ENCODE measurements around the gene DPH3.

Gene DPH3

DNA sequence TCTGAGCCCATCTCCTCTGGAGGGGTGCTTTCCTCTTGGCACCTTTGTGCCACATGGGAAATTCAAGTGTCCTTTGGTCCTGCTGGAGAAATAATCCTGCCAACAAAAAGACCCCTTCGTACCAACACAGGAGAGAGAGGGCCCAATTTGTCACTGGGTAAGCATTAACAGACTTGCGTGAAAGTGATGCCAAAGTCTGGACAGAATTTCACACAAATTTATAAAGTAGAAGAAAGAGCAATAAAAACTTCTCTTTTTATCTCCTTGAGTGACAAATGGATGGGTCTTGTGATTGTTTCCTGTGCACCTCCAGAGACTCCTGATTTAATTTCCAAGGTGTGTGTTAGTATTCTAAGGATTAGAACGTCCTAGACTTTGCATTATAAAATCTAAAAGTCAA is 14.9 kb downstream of the DPH3 start:
- no peaks in the 10 kb centered on the region for H3K9me3 ChIP-seq (ENCODE audit: control insufficient read depth, low read length)
- no peaks in the 10 kb centered on the region for H3K4me1 ChIP-seq (ENCODE audit: control insufficient read depth, insufficient read depth, low read length, poor library complexity, severe bottlenecking)
- no peak overlapping the region for H3K27ac ChIP-seq (ENCODE audit: insufficient read depth, low read length, poor library complexity, severe bottlenecking)
- no peaks in the 10 kb centered on the region for H3K27me3 ChIP-seq (replicated peaks; ENCODE audit: control insufficient read depth, insufficient read depth, low read length, poor library complexity, severe bottlenecking)
- no peak for DNase-seq
- no peaks in the 10 kb centered on the region for H3K36me3 ChIP-seq (ENCODE audit: control insufficient read depth, insufficient read depth, low read length)
- no peak overlapping the region for H3K4me3 ChIP-seq (ENCODE audit: insufficient read depth, low read depth, low read length, poor library complexity, severe bottlenecking)

DNA sequence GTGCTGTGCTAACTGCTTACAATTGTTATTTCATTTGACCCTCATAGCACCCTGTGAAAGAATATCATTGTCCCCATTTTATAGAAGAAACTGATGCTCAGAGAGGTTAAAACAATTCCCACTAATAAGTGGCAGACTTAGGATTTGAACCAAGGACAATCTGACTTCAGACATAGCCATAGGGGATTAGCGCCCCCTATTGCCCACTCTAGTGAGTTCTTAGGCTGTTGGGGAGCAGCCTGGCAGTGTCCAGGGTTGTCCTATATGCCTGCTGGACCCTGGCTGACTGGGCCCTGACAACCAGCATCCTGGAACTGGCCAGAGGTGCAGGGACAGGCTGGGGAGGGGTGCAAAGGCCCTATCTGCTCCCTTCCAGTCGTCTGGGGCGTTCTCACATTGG is 15.4 kb downstream of the DPH3 start:
- Histone ChIP-seq H3K27me3 (replicated peaks; ENCODE audit: control insufficient read depth, insufficient read depth, low read length, poor library complexity, severe bottlenecking) (no peaks in the 10 kb centered on the region), H3K36me3 (ENCODE audit: control insufficient read depth, insufficient read depth, low read length) (no peaks in the 10 kb centered on the region), H3K9me3 (ENCODE audit: control insufficient read depth, low read length) (no peaks in the 10 kb centered on the region), H3K4me3 (ENCODE audit: insufficient read depth, low read depth, low read length, poor library complexity, severe bottlenecking) (no peak overlapping the region), H3K4me1 (ENCODE audit: control insufficient read depth, insufficient read depth, low read length, poor library complexity, severe bottlenecking) (no peaks in the 10 kb centered on the region), H3K27ac (ENCODE audit: insufficient read depth, low read length, poor library complexity, severe bottlenecking) (no peak overlapping the region)
- DNase-seq, result no peak

DNA sequence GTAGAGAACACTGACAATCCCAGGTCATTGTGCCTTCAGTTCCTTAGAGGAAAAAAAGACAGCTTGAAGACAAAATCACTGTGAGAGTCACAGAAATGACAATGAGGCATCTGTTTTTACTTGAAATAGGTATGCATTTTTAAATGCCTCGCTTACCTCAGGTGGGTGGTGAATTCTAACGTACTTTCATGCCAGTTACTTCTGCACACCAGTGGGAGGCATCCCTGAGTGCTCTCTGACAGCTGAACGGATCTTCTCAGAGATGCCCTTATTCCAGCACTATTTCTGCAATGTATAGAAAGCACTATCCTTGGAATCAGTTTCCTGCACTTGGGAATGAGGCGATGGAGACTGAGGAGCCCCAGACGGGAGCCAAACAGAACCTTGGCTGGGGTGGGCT is 16.2 kb downstream of the DPH3 start:
- Histone ChIP-seq H3K4me1 (ENCODE audit: control insufficient read depth, insufficient read depth, low read length, poor library complexity, severe bottlenecking) (no peaks in the 10 kb centered on the region), H3K36me3 (ENCODE audit: control insufficient read depth, insufficient read depth, low read length) (no peaks in the 10 kb centered on the region), H3K27me3 (replicated peaks; ENCODE audit: control insufficient read depth, insufficient read depth, low read length, poor library complexity, severe bottlenecking) (no peaks in the 10 kb centered on the region), H3K27ac (ENCODE audit: insufficient read depth, low read length, poor library complexity, severe bottlenecking) (no peak overlapping the region), H3K9me3 (ENCODE audit: control insufficient read depth, low read length) (no peaks in the 10 kb centered on the region), H3K4me3 (ENCODE audit: insufficient read depth, low read depth, low read length, poor library complexity, severe bottlenecking) (no peak overlapping the region)
- DNase-seq, result no peak

DNA sequence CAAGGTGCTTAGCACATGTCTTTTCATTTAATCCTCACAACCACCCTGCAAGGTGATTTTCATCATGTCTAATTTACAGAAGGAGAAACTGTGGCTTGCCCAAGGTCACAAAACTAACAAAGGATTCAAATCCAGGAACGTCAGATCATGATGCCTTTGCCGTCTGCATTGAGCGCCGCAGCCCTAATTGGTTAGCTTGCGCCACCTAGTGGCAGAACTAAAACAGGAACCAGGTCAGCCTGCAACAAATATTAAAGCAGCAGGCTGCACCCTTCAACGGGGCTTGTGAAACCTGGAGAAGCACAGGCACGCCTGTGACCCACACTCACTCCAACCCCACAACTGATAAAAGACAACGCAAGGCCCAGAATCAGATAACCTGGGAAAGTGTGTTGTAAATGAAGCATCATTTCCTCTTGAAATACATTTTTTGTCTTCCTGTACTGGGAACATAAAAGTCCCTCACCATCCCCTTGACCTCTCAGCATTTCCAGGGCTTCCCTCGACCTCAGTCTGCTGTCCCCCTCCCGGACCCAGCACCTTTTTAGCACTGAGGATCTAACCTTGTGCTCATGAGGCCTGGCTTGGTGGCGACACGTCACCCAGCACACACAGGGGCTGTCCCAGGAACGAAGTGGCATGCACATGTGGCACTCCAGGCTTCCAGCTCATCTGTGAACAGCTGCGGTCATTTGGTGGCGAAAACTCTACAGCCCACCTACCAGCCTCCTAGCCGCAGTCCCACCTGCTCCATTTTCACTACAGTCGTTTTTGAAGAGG is 17.3 kb downstream of the DPH3 start:
- Histone ChIP-seq H3K9me3 (ENCODE audit: control insufficient read depth, low read length) (no peaks in the 10 kb centered on the region), H3K27me3 (replicated peaks; ENCODE audit: control insufficient read depth, insufficient read depth, low read length, poor library complexity, severe bottlenecking) (no peaks in the 10 kb centered on the region), H3K27ac (ENCODE audit: insufficient read depth, low read length, poor library complexity, severe bottlenecking) (no peak overlapping the region), H3K4me1 (ENCODE audit: control insufficient read depth, insufficient read depth, low read length, poor library complexity, severe bottlenecking) (no peaks in the 10 kb centered on the region), H3K4me3 (ENCODE audit: insufficient read depth, low read depth, low read length, poor library complexity, severe bottlenecking) (no peak overlapping the region), H3K36me3 (ENCODE audit: control insufficient read depth, insufficient read depth, low read length) (no peaks in the 10 kb centered on the region)
- peak; percentile 51 to 68 (median 53) for DNase-seq

DNA sequence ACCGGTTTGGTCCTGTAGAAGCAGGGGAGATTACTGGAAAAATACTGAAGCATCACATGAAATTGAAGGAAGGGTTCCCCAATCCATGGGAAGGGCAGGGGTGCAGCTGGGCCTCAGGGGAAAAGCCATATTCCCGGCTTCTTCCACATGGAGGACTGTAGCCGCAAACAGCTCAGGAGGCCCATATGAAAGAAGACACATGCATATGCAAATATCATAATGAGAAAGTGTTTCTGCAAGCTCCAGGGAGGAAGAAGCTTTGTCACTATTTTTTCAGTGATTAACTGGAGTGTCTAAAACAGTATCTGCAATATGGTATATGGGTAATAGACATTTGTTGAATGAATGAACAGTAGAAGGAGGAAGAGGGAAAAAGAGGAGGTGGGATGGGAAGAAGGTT is 19.1 kb downstream of the DPH3 start:
- Histone ChIP-seq H3K4me1 (ENCODE audit: control insufficient read depth, insufficient read depth, low read length, poor library complexity, severe bottlenecking) (no peaks in the 10 kb centered on the region), H3K4me3 (ENCODE audit: insufficient read depth, low read depth, low read length, poor library complexity, severe bottlenecking) (no peak overlapping the region), H3K27me3 (replicated peaks; ENCODE audit: control insufficient read depth, insufficient read depth, low read length, poor library complexity, severe bottlenecking) (no peaks in the 10 kb centered on the region), H3K9me3 (ENCODE audit: control insufficient read depth, low read length) (no peaks in the 10 kb centered on the region), H3K36me3 (ENCODE audit: control insufficient read depth, insufficient read depth, low read length) (no peaks in the 10 kb centered on the region), H3K27ac (ENCODE audit: insufficient read depth, low read length, poor library complexity, severe bottlenecking) (no peak overlapping the region)
- DNase-seq, result no peak

DNA sequence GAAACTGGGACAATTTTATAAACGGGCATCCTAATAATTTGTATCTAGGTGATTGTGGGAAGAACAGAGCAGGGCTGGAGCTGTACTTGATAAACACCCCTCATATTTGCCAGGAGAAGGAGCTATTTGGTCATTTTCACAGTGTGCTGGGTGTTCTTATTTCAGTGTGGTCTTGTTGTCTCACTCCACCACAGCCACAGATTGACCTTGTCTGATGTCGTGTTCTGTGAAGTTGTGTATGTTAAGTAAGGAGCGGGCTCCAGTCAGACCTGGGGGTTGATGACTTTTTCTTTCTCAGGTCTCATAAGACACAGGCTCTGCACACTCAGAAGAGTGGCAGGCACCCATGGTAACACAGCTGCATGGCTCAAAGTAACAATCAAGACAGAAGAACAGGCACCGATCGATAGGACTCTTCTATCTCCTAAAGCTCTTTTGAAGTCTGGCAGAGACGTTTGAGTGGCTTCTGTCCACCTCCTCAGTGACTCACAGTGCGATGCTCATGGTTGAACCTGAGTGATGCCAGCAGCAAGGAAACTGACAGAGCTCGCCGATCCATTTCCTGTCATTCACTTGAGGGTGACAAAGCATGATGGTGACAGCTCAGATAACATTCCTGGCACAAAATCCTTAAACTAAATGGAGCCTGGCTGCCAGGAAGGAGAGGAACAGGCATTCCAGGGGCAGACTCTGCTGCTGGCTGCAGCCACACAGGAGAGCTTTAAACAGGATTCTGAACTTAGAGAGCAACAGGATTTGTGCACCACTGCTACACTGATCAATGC is 20.8 kb downstream of the DPH3 start:
- no peaks in the 10 kb centered on the region for H3K36me3 ChIP-seq (ENCODE audit: control insufficient read depth, insufficient read depth, low read length)
- no peaks in the 10 kb centered on the region for H3K4me1 ChIP-seq (ENCODE audit: control insufficient read depth, insufficient read depth, low read length, poor library complexity, severe bottlenecking)
- H3K27me3 ChIP-seq (replicated peaks; ENCODE audit: control insufficient read depth, insufficient read depth, low read length, poor library complexity, severe bottlenecking), result no peaks in the 10 kb centered on the region
- H3K27ac ChIP-seq (ENCODE audit: insufficient read depth, low read length, poor library complexity, severe bottlenecking), result no peak overlapping the region
- no peak for DNase-seq
- H3K4me3 ChIP-seq (ENCODE audit: insufficient read depth, low read depth, low read length, poor library complexity, severe bottlenecking), result no peak overlapping the region
- H3K9me3 ChIP-seq (ENCODE audit: control insufficient read depth, low read length), result no peaks in the 10 kb centered on the region

DNA sequence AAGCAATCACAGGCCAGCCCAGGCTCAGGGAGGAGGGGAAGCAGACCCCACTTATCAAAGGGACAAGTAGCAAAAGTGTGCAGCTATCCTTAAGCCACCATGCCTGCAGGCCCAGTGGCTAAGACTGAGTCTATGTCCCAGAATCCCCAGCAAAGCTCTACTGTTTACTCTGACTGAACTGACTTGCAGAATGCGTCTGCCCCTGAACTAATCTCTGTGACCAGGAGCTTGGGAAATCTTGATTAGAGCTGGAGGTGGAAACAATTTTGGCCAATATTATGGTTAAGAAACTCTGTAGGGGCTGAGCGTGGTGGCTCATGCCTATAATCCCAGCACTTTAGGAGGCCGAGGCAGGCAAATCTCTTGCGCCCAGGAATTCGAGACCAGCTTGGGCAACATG is 22.6 kb downstream of the DPH3 start:
- no peak for DNase-seq
- Histone ChIP-seq H3K27ac (ENCODE audit: insufficient read depth, low read length, poor library complexity, severe bottlenecking) (no peak overlapping the region), H3K4me3 (ENCODE audit: insufficient read depth, low read depth, low read length, poor library complexity, severe bottlenecking) (no peak overlapping the region), H3K9me3 (ENCODE audit: control insufficient read depth, low read length) (no peaks in the 10 kb centered on the region), H3K4me1 (ENCODE audit: control insufficient read depth, insufficient read depth, low read length, poor library complexity, severe bottlenecking) (no peaks in the 10 kb centered on the region), H3K36me3 (ENCODE audit: control insufficient read depth, insufficient read depth, low read length) (no peaks in the 10 kb centered on the region), H3K27me3 (replicated peaks; ENCODE audit: control insufficient read depth, insufficient read depth, low read length, poor library complexity, severe bottlenecking) (no peaks in the 10 kb centered on the region)

DNA sequence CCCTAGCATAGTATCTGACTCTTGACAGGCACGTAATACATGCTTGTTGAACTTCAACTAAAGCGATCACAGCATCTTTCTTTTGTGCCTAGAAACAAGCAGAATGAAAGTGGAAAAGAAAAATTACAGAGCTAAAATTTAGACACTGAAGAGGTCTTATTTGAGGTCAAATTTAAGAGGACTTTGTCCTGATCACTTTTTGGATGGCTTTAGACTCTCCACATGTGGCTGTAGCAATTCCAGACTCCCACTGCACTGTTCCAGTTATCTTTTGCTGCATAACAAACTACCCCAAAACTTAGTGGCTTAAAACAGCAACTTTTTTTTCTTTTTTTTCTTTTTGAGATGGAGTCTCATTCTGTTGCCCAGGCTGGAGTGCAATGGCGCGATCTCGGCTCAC is 23.5 kb downstream of the DPH3 start:
- Histone ChIP-seq H3K27me3 (replicated peaks; ENCODE audit: control insufficient read depth, insufficient read depth, low read length, poor library complexity, severe bottlenecking) (no peaks in the 10 kb centered on the region), H3K4me1 (ENCODE audit: control insufficient read depth, insufficient read depth, low read length, poor library complexity, severe bottlenecking) (no peaks in the 10 kb centered on the region), H3K36me3 (ENCODE audit: control insufficient read depth, insufficient read depth, low read length) (no peaks in the 10 kb centered on the region), H3K27ac (ENCODE audit: insufficient read depth, low read length, poor library complexity, severe bottlenecking) (no peak overlapping the region), H3K4me3 (ENCODE audit: insufficient read depth, low read depth, low read length, poor library complexity, severe bottlenecking) (no peak overlapping the region), H3K9me3 (ENCODE audit: control insufficient read depth, low read length) (no peaks in the 10 kb centered on the region)
- no peak for DNase-seq

DNA sequence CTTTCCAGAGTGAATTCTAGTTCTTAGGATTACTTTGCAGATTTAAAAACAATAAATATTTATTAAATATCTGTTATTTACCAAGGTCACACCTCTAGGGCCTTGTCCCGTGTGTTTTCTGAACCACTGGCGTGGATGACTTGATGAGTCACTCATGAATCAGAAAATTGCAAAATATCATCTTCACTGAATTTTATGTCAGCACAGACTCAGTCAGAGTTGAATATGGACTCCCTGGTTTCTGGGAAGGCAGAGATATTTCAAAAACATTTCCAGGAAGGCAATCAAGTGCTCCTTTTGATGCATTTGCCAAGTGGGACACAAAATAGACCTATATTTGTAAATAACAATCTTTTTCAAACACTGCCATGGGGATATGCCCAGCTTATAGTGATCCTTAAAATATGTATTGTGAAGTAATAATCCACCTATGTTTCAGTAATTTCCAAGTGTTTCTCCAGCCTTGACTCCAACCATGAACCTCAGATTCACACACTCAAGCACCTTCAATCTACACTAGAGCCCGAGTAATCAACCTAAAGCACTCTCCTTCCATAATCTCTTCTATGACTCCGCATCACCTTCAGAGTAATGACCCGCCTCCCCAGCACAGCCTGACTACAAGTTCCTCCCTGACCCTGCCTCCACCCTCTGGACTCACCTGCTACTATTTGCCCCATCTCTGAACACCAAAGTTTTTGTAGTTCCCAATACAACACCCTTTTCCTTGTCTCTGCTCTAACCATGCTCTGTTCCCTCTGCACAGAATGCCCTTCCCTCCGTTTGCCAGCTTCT is 24.3 kb downstream of the DPH3 start:
- H3K27me3 ChIP-seq (replicated peaks; ENCODE audit: control insufficient read depth, insufficient read depth, low read length, poor library complexity, severe bottlenecking), result no peaks in the 10 kb centered on the region
- H3K4me1 ChIP-seq (ENCODE audit: control insufficient read depth, insufficient read depth, low read length, poor library complexity, severe bottlenecking), result no peaks in the 10 kb centered on the region
- no peak overlapping the region for H3K4me3 ChIP-seq (ENCODE audit: insufficient read depth, low read depth, low read length, poor library complexity, severe bottlenecking)
- H3K9me3 ChIP-seq (ENCODE audit: control insufficient read depth, low read length), result no peaks in the 10 kb centered on the region
- no peak for DNase-seq
- H3K27ac ChIP-seq (ENCODE audit: insufficient read depth, low read length, poor library complexity, severe bottlenecking), result no peak overlapping the region
- H3K36me3 ChIP-seq (ENCODE audit: control insufficient read depth, insufficient read depth, low read length), result no peaks in the 10 kb centered on the region

DNA sequence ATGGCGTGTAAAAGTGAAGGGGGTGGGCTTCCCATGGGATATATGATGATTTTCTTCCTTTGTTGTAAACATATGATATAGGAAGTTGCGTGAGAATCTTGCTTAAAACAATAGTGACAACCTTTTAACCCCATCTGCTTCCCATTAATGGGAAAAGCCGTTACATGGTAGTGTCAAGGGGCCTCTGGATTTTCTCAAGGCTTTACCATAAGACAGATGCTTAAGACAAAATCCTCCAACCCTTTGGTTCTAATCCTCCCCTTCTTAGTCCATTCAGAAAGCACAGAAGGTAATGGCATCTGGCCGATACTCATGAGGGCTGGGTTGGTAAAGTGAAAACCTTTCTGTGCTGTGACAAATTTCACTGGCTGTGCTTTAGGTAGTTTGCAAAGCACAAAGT is 25.0 kb downstream of the DPH3 start:
- no peak overlapping the region for H3K27ac ChIP-seq (ENCODE audit: insufficient read depth, low read length, poor library complexity, severe bottlenecking)
- no peak for DNase-seq
- no peaks in the 10 kb centered on the region for H3K27me3 ChIP-seq (replicated peaks; ENCODE audit: control insufficient read depth, insufficient read depth, low read length, poor library complexity, severe bottlenecking)
- H3K36me3 ChIP-seq (ENCODE audit: control insufficient read depth, insufficient read depth, low read length), result no peaks in the 10 kb centered on the region
- no peaks in the 10 kb centered on the region for H3K4me1 ChIP-seq (ENCODE audit: control insufficient read depth, insufficient read depth, low read length, poor library complexity, severe bottlenecking)
- H3K9me3 ChIP-seq (ENCODE audit: control insufficient read depth, low read length), result no peaks in the 10 kb centered on the region
- H3K4me3 ChIP-seq (ENCODE audit: insufficient read depth, low read depth, low read length, poor library complexity, severe bottlenecking), result no peak overlapping the region
